Loucy (cell line): Measurements from ENCODE around the gene MRPL21.

Experiments used
- CTCF ChIP-seq: fragments of 200-600 bp; sonication (generic); conservative IDR thresholded peaks from 2 replicates; pipeline ENCODE4 v1.5.1; 2014; ENCODE audit warnings: mild to moderate bottlenecking, antibody characterized with exemption, low read length
- EZH2phosphoT487 ChIP-seq: fragments of 200-600 bp; IDR thresholded peaks from 2 replicates; pipeline ENCODE4 v1.6.1; 2018; ENCODE audit warnings: antibody characterized with exemption, mild to moderate bottlenecking, moderate library complexity, borderline replicate concordance

GRCh38 chr11:68936676-68937620, 33.3 kb upstream of the MRPL21 start:
- TF ChIP-seq CTCF (no peak), EZH2phosphoT487 (no peak)
